HG03280 (cell line): ENCODE measurements around the gene RUSF1.
"Not testable (repeated sequence)": the region's sequence is repeated elsewhere in the genome, so short reads cannot be mapped to it uniquely, and the experiment has no call there.

Experiments used
- ATAC-seq: cut with Tn5 transposase; IDR thresholded peaks from one replicate; pipeline ENCODE4 v1.9.1; 2021; ENCODE audit warnings: mild to moderate bottlenecking, moderate library complexity; ENCODE audit not compliant: unreplicated experiment

The RUSF1 gene

GRCh38 chr16:31458073-31458843 lies 49.9 kb downstream of the RUSF1 start:
- no peak for ATAC-seq

GRCh38 chr16:31456988-31457360 lies 51.2 kb downstream of the RUSF1 start:
- ATAC-seq = no peak

GRCh38 chr16:31455601-31456314 lies 52.4 kb downstream of the RUSF1 start:
- no peak for ATAC-seq

GRCh38 chr16:31453255-31454204 lies 54.7 kb downstream of the RUSF1 start:
- ATAC-seq = no peak

- ATAC-seq = no peak
These were observed 55.5 kb downstream of the RUSF1 start for GRCh38 chr16:31452631-31453106.

GRCh38 chr16:31451681-31452351 lies 56.4 kb downstream of the RUSF1 start:
- no peak for ATAC-seq

- no peak for ATAC-seq
These were observed 57.0 kb downstream of the RUSF1 start for GRCh38 chr16:31451201-31451600.

GRCh38 chr16:31445931-31446330 lies 62.3 kb downstream of the RUSF1 start:
- ATAC-seq = not testable (repeated sequence)

- ATAC-seq = no peak
These were observed 66.2 kb downstream of the RUSF1 start for GRCh38 chr16:31441956-31442355.

GRCh38 chr16:31440516-31441184 lies 67.5 kb downstream of the RUSF1 start:
- ATAC-seq = no peak

GRCh38 chr16:31439519-31439918 lies 68.7 kb downstream of the RUSF1 start:
- no peak for ATAC-seq
